Measurements from ENCODE around the gene TMEM212. TPM values are rescaled to one million over a fixed set of nuclear protein-coding genes. Genes with fewer than 3 reads are reported as not detected.

Gene TMEM212
- total RNA-seq, 6 donors from 2014 or later = 0.11 to 20.8 (median 3.7) TPM

DNA sequence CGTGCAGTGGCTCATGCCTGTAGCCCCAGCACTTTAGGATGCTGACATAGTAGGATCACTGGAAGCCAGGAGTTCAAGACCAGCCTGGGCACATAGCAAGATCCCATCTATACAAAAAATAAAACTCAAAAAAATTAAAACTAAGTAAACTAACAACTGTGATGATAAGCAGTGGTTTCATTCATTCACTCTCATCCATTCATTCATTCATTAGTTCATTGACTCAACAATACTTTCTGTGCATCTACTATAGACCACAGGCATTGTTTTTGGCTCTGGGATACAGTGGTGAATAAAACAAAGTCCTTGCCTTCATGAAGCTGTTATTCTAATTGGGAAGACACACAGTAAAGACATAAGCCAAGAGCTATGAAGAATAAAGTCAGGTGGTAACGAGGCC is 7.5 kb upstream of the TMEM212 start:
- TF ChIP-seq POLR2A (IDR thresholded peaks at IDR 0.05) (no peak), POLR2AphosphoS5 (IDR thresholded peaks at IDR 0.05) (no peak), EP300 (IDR thresholded peaks at IDR 0.05) (no peak)
- TF ChIP-seq, protein P1, sequence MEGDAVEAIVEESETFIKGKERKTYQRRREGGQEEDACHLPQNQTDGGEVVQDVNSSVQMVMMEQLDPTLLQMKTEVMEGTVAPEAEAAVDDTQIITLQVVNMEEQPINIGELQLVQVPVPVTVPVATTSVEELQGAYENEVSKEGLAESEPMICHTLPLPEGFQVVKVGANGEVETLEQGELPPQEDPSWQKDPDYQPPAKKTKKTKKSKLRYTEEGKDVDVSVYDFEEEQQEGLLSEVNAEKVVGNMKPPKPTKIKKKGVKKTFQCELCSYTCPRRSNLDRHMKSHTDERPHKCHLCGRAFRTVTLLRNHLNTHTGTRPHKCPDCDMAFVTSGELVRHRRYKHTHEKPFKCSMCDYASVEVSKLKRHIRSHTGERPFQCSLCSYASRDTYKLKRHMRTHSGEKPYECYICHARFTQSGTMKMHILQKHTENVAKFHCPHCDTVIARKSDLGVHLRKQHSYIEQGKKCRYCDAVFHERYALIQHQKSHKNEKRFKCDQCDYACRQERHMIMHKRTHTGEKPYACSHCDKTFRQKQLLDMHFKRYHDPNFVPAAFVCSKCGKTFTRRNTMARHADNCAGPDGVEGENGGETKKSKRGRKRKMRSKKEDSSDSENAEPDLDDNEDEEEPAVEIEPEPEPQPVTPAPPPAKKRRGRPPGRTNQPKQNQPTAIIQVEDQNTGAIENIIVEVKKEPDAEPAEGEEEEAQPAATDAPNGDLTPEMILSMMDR (IDR thresholded peaks at IDR 0.05) = no peak
- no peak overlapping the region for H3K27ac ChIP-seq

DNA sequence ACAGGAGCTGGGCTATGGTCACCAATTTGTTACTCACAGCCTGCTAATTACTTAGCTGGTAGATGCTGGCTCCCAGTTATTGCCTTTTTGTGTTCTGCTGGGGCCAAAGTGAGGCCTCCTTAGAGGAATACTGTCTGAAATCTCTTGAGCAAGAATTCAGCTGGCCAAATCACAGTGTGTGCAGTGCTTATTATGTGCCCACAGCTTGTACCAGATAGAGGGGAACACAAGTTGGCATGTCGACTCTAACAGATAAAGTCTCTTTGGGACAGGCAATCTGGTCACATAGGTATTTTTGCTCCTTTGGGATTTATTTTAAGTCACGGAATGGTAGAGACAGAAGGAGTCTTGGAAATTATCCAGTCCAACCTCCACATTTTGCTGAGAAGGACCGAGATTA is 6.3 kb upstream of the TMEM212 start:
- WGBS, 2 donors = 88 to 100% methylated on average over 3 of the region's 3 CpGs
- DNase-seq (no peak), ATAC-seq (ENCODE audit: low FRiP score in 2 of 2) (no peak)
- H3K4me3 ChIP-seq = no peak overlapping the region
- H3K4me1 ChIP-seq = peaks cover 10 to 27% (median 18%) of the 10 kb centered on the region in 4 donors
- TF ChIP-seq POLR2AphosphoS5 (IDR thresholded peaks at IDR 0.05) (no peak), POLR2A (IDR thresholded peaks at IDR 0.05) (no peak), EP300 (IDR thresholded peaks at IDR 0.05) (no peak)
- TF ChIP-seq, protein P1 (IDR thresholded peaks at IDR 0.05) = no peak
- H3K9me3 ChIP-seq = no peaks in the 10 kb centered on the region
- no peak overlapping the region for H3K27ac ChIP-seq
- no peaks in the 10 kb centered on the region for H3K36me3 ChIP-seq
- no peaks in the 10 kb centered on the region for H3K27me3 ChIP-seq

More for the DNA sequence above, 7.5 kb upstream of the TMEM212 start:
- Histone ChIP-seq H3K36me3 (no peaks in the 10 kb centered on the region), H3K27me3 (no peaks in the 10 kb centered on the region), H3K4me3 (no peak overlapping the region), H3K4me1 (peaks cover 10 to 27% (median 18%) of the 10 kb centered on the region in 4 donors), H3K9me3 (no peaks in the 10 kb centered on the region)
- 64 to 87% methylated on average over 2 of the region's 2 CpGs for WGBS, 2 donors
- DNase-seq (no peak), ATAC-seq (ENCODE audit: low FRiP score in 2 of 2) (no peak)

DNA sequence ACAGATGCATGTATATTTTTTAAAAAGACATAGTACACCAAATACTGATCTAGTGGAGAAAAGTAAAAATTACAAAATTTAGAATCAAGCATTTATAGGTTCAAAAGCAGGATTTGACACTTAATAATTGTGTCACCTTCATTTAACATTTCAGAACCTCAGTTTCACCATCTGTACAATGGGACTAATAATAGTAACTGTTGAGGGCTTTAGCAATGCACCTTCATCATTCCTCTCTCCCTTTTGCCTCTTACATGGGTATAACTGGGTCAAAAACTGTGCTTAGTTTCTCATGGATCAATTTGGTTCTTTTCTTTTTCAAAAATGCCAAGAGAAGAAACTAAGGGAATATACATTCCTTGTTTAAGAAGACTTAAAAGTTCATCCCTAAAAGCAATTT is 5.5 kb upstream of the TMEM212 start:
- no peak for DNase-seq
- TF ChIP-seq POLR2AphosphoS5 (IDR thresholded peaks at IDR 0.05) = no peak
- TF ChIP-seq, protein P1 (IDR thresholded peaks at IDR 0.05) = no peak
- no peak for TF ChIP-seq EP300 (IDR thresholded peaks at IDR 0.05)
- TF ChIP-seq POLR2A (IDR thresholded peaks at IDR 0.05) = no peak
- no peak for ATAC-seq (ENCODE audit: low FRiP score in 2 of 2)
- peaks cover 10 to 27% (median 18%) of the 10 kb centered on the region in 4 donors for H3K4me1 ChIP-seq
- peak overlapping the region in 1 of 4 donors; percentile 13 for H3K27ac ChIP-seq
- H3K9me3 ChIP-seq = no peaks in the 10 kb centered on the region
- H3K4me3 ChIP-seq = no peak overlapping the region
- H3K27me3 ChIP-seq = no peaks in the 10 kb centered on the region
- H3K36me3 ChIP-seq = no peaks in the 10 kb centered on the region

DNA sequence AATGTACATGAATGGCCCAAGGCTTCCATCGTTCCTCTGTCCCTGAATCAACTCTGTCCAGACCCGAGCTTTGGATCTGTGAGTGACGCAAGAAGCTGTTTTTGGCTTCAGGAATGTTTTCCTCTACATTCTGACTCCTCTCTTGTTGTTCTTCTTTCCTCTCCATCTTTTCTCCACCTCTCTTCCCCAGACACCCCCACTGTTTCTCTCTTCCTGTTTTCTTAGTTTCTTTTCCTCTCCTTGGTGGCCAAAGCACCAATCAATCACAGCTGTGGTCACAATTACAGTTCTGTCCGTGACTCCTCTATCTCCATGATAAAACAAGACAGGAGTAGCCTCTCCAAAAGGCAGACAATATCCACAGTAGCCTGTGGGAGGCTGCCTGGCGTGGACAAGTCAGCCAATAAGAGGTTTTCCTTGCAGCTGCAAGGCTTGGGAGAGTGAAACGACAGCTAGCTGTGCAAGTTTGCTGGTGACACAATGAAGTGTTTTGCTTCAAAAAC is 4.9 kb upstream of the TMEM212 start:
- H3K27me3 ChIP-seq = no peaks in the 10 kb centered on the region
- H3K4me3 ChIP-seq = peak overlapping the region in 1 of 4 donors; percentile 4
- TF ChIP-seq EP300 (IDR thresholded peaks at IDR 0.05) (no peak), POLR2A (IDR thresholded peaks at IDR 0.05) (no peak), POLR2AphosphoS5 (IDR thresholded peaks at IDR 0.05) (no peak)
- TF ChIP-seq, protein P1 (IDR thresholded peaks at IDR 0.05) = no peak
- peak; percentile 53 to 84 for ATAC-seq (ENCODE audit: low FRiP score in 2 of 2)
- peaks cover 10 to 27% (median 21%) of the 10 kb centered on the region in 4 donors for H3K4me1 ChIP-seq
- 32 to 33% methylated on average over 6 of the region's 6 CpGs for WGBS, 2 donors
- H3K27ac ChIP-seq = peak overlapping the region in 1 of 4 donors; percentile 13
- DNase-seq = no peak
- H3K36me3 ChIP-seq = no peaks in the 10 kb centered on the region
- H3K9me3 ChIP-seq = no peaks in the 10 kb centered on the region

DNA sequence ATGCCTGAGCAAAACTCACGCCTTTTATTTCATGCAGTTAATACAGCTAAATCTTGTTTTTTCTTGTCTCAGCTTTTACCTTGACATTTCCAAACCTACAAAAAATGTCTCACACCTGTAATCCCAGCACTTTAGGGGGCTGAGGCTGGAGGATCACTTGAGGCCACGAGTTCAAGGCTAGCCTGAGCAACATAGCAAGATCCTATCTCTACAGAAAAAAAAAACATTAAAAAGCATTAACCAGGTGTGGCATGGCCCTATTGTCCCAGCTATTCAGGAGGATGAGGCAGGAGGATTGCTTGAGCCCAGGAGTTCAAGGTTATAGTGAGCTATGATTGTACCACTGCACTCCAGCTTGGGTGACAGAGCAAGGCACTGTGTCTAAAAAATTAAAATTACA is 3.9 kb upstream of the TMEM212 start:
- no peak for DNase-seq
- no peaks in the 10 kb centered on the region for H3K36me3 ChIP-seq
- TF ChIP-seq EP300 (IDR thresholded peaks at IDR 0.05) = no peak
- TF ChIP-seq POLR2AphosphoS5 (IDR thresholded peaks at IDR 0.05) = no peak
- no peak for TF ChIP-seq POLR2A (IDR thresholded peaks at IDR 0.05)
- TF ChIP-seq, protein P1 (IDR thresholded peaks at IDR 0.05) = no peak
- no peak for ATAC-seq (ENCODE audit: low FRiP score in 2 of 2)
- peaks cover 3 to 17% (median 12%) of the 10 kb centered on the region in 4 donors for H3K4me1 ChIP-seq
- no peak overlapping the region for H3K4me3 ChIP-seq
- H3K27me3 ChIP-seq = no peaks in the 10 kb centered on the region
- 93 to 96% methylated on average over 2 of the region's 2 CpGs for WGBS, 2 donors
- H3K27ac ChIP-seq = no peak overlapping the region
- no peaks in the 10 kb centered on the region for H3K9me3 ChIP-seq
